T-helper 17 cell (primary cell): ENCODE results near the gene DNAH7. TPM values are rescaled to one million over a fixed set of nuclear protein-coding genes. Genes with fewer than 3 reads are reported as not detected.
"Not testable (repeated sequence)": the region's sequence is repeated elsewhere in the genome, so short reads cannot be mapped to it uniquely, and the experiment has no call there.

Experiments used
- ATAC-seq: fragments of 150-1000 bp; cut with Tn5 transposase; 2 replicates; pipeline ENCODE4 v1.10.0; 2021; ENCODE audit warnings: mild to moderate bottlenecking, moderate library complexity
- DNase-seq, 3 donors: peaks; one replicate each; pipeline versions ENCODE4 v3.0.0 to v3.0.0-alpha.2; 2020 to 2021
- H3K9me3 ChIP-seq: one replicate; pipeline ENCODE4 v1.7.0; 2013; ENCODE audit warnings: low read length, mild to moderate bottlenecking; ENCODE audit not compliant: control insufficient read depth, poor library complexity, severe bottlenecking
- H3K27ac Mint-ChIP-seq: one replicate; pipeline ENCODE4 v1.8.0; 2022; ENCODE audit warnings: mild to moderate bottlenecking, moderate library complexity, mixed read lengths
- H3K27me3 Mint-ChIP-seq: one replicate; pipeline ENCODE4 v1.8.0; 2022; ENCODE audit warnings: mixed read lengths
- H3K36me3 Mint-ChIP-seq: one replicate; pipeline ENCODE4 v1.8.0; 2022; ENCODE audit warnings: low read depth, mixed read lengths
- H3K4me1 Mint-ChIP-seq: one replicate; pipeline ENCODE4 v1.8.0; 2022; ENCODE audit warnings: mild to moderate bottlenecking, mixed read lengths
- H3K4me3 Mint-ChIP-seq: one replicate; pipeline ENCODE4 v1.8.0; 2022; ENCODE audit warnings: mild to moderate bottlenecking, moderate library complexity, mixed read lengths
- total RNA-seq, 4 donors: library from RNA in 2 of 4; stranded (reverse) in 2 of 4; gene quantifications; one replicate each; pipeline ENCODE4 v1.2.3 and lab custom pipeline; 2022 to 2026

DNAH7 gene
- total RNA-seq, 2 donors from 2014 or later = 0.37 TPM; not detected in 1

- no peak for DNase-seq
- Mint-ChIP-seq H3K27ac (no peak overlapping the region), H3K4me1 (peaks cover 12% of the 10 kb centered on the region), H3K4me3 (no peak overlapping the region), H3K27me3 (no peaks in the 10 kb centered on the region), H3K36me3 (peaks cover under 1% of the 10 kb centered on the region)
- no peaks in the 10 kb centered on the region for H3K9me3 ChIP-seq
- no peak for ATAC-seq
Measured at GRCh38 chr2:196096982-196097745, 28.5 kb upstream of the DNAH7 start.

GRCh38 chr2:196096264-196096663 is 27.6 kb upstream of the DNAH7 start:
- no peak for ATAC-seq
- Mint-ChIP-seq H3K4me1 (peaks cover 5% of the 10 kb centered on the region), H3K36me3 (peaks cover 4% of the 10 kb centered on the region), H3K27ac (no peak overlapping the region), H3K4me3 (no peak overlapping the region), H3K27me3 (no peaks in the 10 kb centered on the region)
- DNase-seq = no peak
- no peaks in the 10 kb centered on the region for H3K9me3 ChIP-seq

- H3K4me1 Mint-ChIP-seq, DNase-seq, H3K27ac Mint-ChIP-seq, H3K4me3 Mint-ChIP-seq, ATAC-seq, H3K36me3 Mint-ChIP-seq, H3K27me3 Mint-ChIP-seq, H3K9me3 ChIP-seq: not testable (repeated sequence)
Measured at GRCh38 chr2:196089448-196089847, 20.8 kb upstream of the DNAH7 start.

GRCh38 chr2:196088203-196088602 is 19.6 kb upstream of the DNAH7 start:
- H3K36me3 Mint-ChIP-seq = peaks cover 4% of the 10 kb centered on the region
- H3K4me1 Mint-ChIP-seq = peaks cover 4% of the 10 kb centered on the region
- ATAC-seq (no peak), DNase-seq (no peak)
- no peak overlapping the region for H3K27ac Mint-ChIP-seq
- no peaks in the 10 kb centered on the region for H3K9me3 ChIP-seq
- no peak overlapping the region for H3K4me3 Mint-ChIP-seq
- no peaks in the 10 kb centered on the region for H3K27me3 Mint-ChIP-seq

- peak overlapping the region; percentile 5 for H3K4me3 Mint-ChIP-seq
- H3K27me3 Mint-ChIP-seq = no peaks in the 10 kb centered on the region
- H3K27ac Mint-ChIP-seq = no peak overlapping the region
- ATAC-seq = no peak
- H3K4me1 Mint-ChIP-seq = peaks cover 4% of the 10 kb centered on the region
- H3K36me3 Mint-ChIP-seq = peaks cover 2% of the 10 kb centered on the region
- no peak for DNase-seq
- no peaks in the 10 kb centered on the region for H3K9me3 ChIP-seq
Measured at GRCh38 chr2:196086517-196087368, 18.1 kb upstream of the DNAH7 start.

- Mint-ChIP-seq H3K4me1 (peaks cover 12% of the 10 kb centered on the region), H3K4me3 (no peak overlapping the region), H3K27me3 (no peaks in the 10 kb centered on the region), H3K36me3 (peaks cover 2% of the 10 kb centered on the region), H3K27ac (no peak overlapping the region)
- DNase-seq (no peak), ATAC-seq (no peak)
- no peaks in the 10 kb centered on the region for H3K9me3 ChIP-seq
Measured at GRCh38 chr2:196083601-196084000, 15.0 kb upstream of the DNAH7 start.

- DNase-seq = no peak
- Mint-ChIP-seq H3K4me1 (peaks cover 10% of the 10 kb centered on the region), H3K36me3 (peaks cover 2% of the 10 kb centered on the region), H3K27ac (peak overlapping the region; percentile 75), H3K4me3 (peak overlapping the region; percentile 72), H3K27me3 (no peaks in the 10 kb centered on the region)
- peak; percentile 52 for ATAC-seq
- H3K9me3 ChIP-seq = no peaks in the 10 kb centered on the region
Measured at GRCh38 chr2:196080526-196080925, 11.9 kb upstream of the DNAH7 start.

GRCh38 chr2:196079052-196079451 is 10.4 kb upstream of the DNAH7 start:
- H3K36me3 Mint-ChIP-seq = peaks cover 2% of the 10 kb centered on the region
- H3K27ac Mint-ChIP-seq = peak overlapping the region; percentile 75
- no peak overlapping the region for H3K4me3 Mint-ChIP-seq
- H3K4me1 Mint-ChIP-seq = peaks cover 18% of the 10 kb centered on the region
- no peak for DNase-seq
- no peaks in the 10 kb centered on the region for H3K9me3 ChIP-seq
- H3K27me3 Mint-ChIP-seq = no peaks in the 10 kb centered on the region
- ATAC-seq = no peak

- no peak for DNase-seq
- no peaks in the 10 kb centered on the region for H3K9me3 ChIP-seq
- Mint-ChIP-seq H3K27me3 (no peaks in the 10 kb centered on the region), H3K27ac (no peak overlapping the region), H3K4me3 (no peak overlapping the region), H3K36me3 (peaks cover under 1% of the 10 kb centered on the region), H3K4me1 (peaks cover 18% of the 10 kb centered on the region)
- no peak for ATAC-seq
Measured at GRCh38 chr2:196077821-196078220, 9.2 kb upstream of the DNAH7 start.

- H3K36me3 Mint-ChIP-seq = no peaks in the 10 kb centered on the region
- H3K9me3 ChIP-seq = no peaks in the 10 kb centered on the region
Measured at GRCh38 chr2:196076778-196077568, 8.3 kb upstream of the DNAH7 start.

GRCh38 chr2:196075196-196075595 is 6.6 kb upstream of the DNAH7 start:
- H3K36me3 Mint-ChIP-seq = no peaks in the 10 kb centered on the region
- H3K27ac Mint-ChIP-seq = peak overlapping the region; percentile 39
- no peaks in the 10 kb centered on the region for H3K27me3 Mint-ChIP-seq
- no peaks in the 10 kb centered on the region for H3K9me3 ChIP-seq
- H3K4me1 Mint-ChIP-seq = peaks cover 13% of the 10 kb centered on the region
- DNase-seq (no peak), ATAC-seq (no peak)
- no peak overlapping the region for H3K4me3 Mint-ChIP-seq

More at GRCh38 chr2:196076778-196077568, 8.3 kb upstream of the DNAH7 start:
- ATAC-seq (no peak), DNase-seq (no peak)
- no peak overlapping the region for H3K27ac Mint-ChIP-seq
- no peaks in the 10 kb centered on the region for H3K27me3 Mint-ChIP-seq
- no peak overlapping the region for H3K4me3 Mint-ChIP-seq
- peaks cover 18% of the 10 kb centered on the region for H3K4me1 Mint-ChIP-seq

- ATAC-seq (no peak), DNase-seq (no peak)
- H3K27me3 Mint-ChIP-seq = no peaks in the 10 kb centered on the region
- no peak overlapping the region for H3K27ac Mint-ChIP-seq
- H3K4me3 Mint-ChIP-seq = no peak overlapping the region
- H3K4me1 Mint-ChIP-seq = peaks cover 10% of the 10 kb centered on the region
- no peaks in the 10 kb centered on the region for H3K9me3 ChIP-seq
- H3K36me3 Mint-ChIP-seq = no peaks in the 10 kb centered on the region
Measured at GRCh38 chr2:196074631-196075030, 6.0 kb upstream of the DNAH7 start.

GRCh38 chr2:196073521-196073920 is 4.9 kb upstream of the DNAH7 start:
- Mint-ChIP-seq H3K27ac (no peak overlapping the region), H3K4me1 (peaks cover 18% of the 10 kb centered on the region), H3K36me3 (no peaks in the 10 kb centered on the region), H3K27me3 (no peaks in the 10 kb centered on the region), H3K4me3 (no peak overlapping the region)
- ATAC-seq (no peak), DNase-seq (no peak)
- H3K9me3 ChIP-seq = no peaks in the 10 kb centered on the region
